ENCODE measurements around the gene WDR74. TPM values are rescaled to one million over a fixed set of nuclear protein-coding genes. Genes with fewer than 3 reads are reported as not detected.

The WDR74 gene
- total and polyA plus RNA-seq, 9 of the 15 experiments (the other 6 are each of a cell fraction or from before 2014, with no cell fraction given) = 32.7 to 210 (median 114) TPM

DNA sequence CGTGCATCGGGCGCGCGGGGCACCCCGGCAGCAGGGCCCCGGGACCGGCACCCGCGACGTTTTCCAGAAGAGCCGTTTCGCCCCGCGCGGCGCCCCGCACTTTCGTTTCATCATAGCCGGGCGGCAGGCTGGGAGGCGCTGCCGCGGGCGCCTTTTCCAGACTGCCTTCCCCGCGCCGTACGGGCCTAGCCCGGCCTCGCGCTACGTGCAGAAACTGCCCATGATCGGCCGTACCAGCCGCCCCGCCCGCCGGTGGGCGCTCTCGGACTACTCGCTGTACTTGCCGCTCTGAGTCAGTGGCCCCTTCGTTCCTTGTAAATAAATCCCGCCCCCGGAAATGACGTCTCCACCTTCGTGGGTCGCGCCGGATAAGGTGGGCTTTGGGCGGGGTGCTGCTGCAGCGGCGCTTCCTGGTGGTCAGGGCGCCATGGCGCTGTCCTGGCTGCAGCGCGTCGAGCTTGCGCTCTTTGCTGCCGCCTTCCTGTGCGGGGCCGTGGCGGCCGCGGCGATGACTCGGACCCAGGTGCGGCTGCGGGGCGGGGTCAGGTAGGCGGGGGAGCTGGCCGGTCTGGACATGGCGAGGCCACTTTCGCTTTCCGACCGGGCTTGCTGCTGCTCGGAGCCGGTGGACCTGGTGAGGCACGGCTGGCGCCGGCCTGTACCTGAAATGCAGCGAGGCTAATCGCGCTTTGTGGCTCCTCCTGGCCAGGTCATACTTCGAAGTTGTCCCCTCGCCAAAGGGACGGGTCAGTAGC, 52.2 kb downstream of the WDR74 start, which contains the start of gene TMEM179B (continued):
- TF ChIP-seq, protein P1, sequence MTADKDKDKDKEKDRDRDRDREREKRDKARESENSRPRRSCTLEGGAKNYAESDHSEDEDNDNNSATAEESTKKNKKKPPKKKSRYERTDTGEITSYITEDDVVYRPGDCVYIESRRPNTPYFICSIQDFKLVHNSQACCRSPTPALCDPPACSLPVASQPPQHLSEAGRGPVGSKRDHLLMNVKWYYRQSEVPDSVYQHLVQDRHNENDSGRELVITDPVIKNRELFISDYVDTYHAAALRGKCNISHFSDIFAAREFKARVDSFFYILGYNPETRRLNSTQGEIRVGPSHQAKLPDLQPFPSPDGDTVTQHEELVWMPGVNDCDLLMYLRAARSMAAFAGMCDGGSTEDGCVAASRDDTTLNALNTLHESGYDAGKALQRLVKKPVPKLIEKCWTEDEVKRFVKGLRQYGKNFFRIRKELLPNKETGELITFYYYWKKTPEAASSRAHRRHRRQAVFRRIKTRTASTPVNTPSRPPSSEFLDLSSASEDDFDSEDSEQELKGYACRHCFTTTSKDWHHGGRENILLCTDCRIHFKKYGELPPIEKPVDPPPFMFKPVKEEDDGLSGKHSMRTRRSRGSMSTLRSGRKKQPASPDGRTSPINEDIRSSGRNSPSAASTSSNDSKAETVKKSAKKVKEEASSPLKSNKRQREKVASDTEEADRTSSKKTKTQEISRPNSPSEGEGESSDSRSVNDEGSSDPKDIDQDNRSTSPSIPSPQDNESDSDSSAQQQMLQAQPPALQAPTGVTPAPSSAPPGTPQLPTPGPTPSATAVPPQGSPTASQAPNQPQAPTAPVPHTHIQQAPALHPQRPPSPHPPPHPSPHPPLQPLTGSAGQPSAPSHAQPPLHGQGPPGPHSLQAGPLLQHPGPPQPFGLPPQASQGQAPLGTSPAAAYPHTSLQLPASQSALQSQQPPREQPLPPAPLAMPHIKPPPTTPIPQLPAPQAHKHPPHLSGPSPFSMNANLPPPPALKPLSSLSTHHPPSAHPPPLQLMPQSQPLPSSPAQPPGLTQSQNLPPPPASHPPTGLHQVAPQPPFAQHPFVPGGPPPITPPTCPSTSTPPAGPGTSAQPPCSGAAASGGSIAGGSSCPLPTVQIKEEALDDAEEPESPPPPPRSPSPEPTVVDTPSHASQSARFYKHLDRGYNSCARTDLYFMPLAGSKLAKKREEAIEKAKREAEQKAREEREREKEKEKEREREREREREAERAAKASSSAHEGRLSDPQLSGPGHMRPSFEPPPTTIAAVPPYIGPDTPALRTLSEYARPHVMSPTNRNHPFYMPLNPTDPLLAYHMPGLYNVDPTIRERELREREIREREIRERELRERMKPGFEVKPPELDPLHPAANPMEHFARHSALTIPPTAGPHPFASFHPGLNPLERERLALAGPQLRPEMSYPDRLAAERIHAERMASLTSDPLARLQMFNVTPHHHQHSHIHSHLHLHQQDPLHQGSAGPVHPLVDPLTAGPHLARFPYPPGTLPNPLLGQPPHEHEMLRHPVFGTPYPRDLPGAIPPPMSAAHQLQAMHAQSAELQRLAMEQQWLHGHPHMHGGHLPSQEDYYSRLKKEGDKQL (CRISPR knock-in tag; IDR thresholded peaks at IDR 0.05; ENCODE audit: borderline replicate concordance) = no peak
- peak; percentile 76; the same call in 1 of the 2 replicates for TF ChIP-seq PHTF2 (CRISPR knock-in tag; IDR thresholded peaks at IDR 0.05)
- TF ChIP-seq ZNF3 (CRISPR knock-in tag; IDR thresholded peaks at IDR 0.05) = no peak
- no peak for TF ChIP-seq HBP1 (CRISPR knock-in tag; IDR thresholded peaks at IDR 0.05)
- TF ChIP-seq, protein P2, sequence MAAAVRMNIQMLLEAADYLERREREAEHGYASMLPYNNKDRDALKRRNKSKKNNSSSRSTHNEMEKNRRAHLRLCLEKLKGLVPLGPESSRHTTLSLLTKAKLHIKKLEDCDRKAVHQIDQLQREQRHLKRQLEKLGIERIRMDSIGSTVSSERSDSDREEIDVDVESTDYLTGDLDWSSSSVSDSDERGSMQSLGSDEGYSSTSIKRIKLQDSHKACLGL (CRISPR knock-in tag; IDR thresholded peaks at IDR 0.05; ENCODE audit: borderline replicate concordance, poor library complexity, severe bottlenecking) = peak; percentile 22
- no peak for TF ChIP-seq CSDE1 (IDR thresholded peaks at IDR 0.05)
- peak; percentile 83 for TF ChIP-seq ZBTB17 (CRISPR knock-in tag; IDR thresholded peaks at IDR 0.05)
- peak; percentile 44; the same call in 1 of the 2 replicates for TF ChIP-seq EGR1 (conservative IDR thresholded peaks at IDR 0.05)
- TF ChIP-seq, protein P3, sequence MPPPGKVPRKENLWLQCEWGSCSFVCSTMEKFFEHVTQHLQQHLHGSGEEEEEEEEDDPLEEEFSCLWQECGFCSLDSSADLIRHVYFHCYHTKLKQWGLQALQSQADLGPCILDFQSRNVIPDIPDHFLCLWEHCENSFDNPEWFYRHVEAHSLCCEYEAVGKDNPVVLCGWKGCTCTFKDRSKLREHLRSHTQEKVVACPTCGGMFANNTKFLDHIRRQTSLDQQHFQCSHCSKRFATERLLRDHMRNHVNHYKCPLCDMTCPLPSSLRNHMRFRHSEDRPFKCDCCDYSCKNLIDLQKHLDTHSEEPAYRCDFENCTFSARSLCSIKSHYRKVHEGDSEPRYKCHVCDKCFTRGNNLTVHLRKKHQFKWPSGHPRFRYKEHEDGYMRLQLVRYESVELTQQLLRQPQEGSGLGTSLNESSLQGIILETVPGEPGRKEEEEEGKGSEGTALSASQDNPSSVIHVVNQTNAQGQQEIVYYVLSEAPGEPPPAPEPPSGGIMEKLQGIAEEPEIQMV (tag; conservative IDR thresholded peaks at IDR 0.05; ENCODE audit: low read depth) = no peak
- no peak; the same call in 1 of the 2 replicates for TF ChIP-seq RHOXF2B (CRISPR knock-in tag; conservative IDR thresholded peaks at IDR 0.05)
- TF ChIP-seq ZNF197 (CRISPR knock-in tag; IDR thresholded peaks at IDR 0.05; ENCODE audit: low read depth) = no peak
- TF ChIP-seq NONO (IDR thresholded peaks at IDR 0.05; ENCODE audit: low read depth in 2 of 2, low read length in 1 of 2) = peak; percentile 50 to 68; a peak in 2 of 4 replicates
- TF ChIP-seq LCOR (CRISPR knock-in tag; IDR thresholded peaks at IDR 0.05) = peak; percentile 88; the same call in 1 of the 2 replicates

Measured in K562 (cell line).